Activated CD8-positive, alpha-beta memory T cell treated with anti-CD3 and anti-CD28 coated beads, Interleukin-2, amount 50 U/mL, for 1 hour (primary cell): Measurements from ENCODE around the gene ANKEF1.
"Not testable (repeated sequence)": the region's sequence is repeated elsewhere in the genome, so short reads cannot be mapped to it uniquely, and the experiment has no call there.

Experiments
- DNase-seq: peaks from one replicate; pipeline ENCODE4 v3.0.0-alpha.2; 2020; ENCODE audit errors: extremely low read depth

The ANKEF1 gene

DNA sequence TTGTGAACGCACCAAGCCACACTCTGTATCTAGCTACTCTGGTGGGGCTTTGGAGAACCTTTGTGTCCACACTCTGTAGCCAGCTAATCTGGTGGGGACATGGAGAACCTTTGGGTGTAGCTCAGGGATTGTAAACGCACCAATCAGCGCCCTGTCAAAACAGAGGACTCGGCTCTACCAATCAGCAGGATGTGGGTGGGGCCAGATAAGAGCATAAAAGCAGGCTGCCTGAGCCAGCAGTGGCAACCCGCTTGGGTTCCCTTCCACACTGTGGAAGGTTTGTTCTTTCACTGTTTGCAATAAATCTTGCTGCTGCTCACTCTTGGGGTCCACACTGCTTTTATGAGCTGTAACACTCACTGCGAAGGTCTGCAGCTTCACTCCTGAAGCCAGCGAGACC lies 2.5 kb upstream of the ANKEF1 start:
- not testable (repeated sequence) for DNase-seq

DNA sequence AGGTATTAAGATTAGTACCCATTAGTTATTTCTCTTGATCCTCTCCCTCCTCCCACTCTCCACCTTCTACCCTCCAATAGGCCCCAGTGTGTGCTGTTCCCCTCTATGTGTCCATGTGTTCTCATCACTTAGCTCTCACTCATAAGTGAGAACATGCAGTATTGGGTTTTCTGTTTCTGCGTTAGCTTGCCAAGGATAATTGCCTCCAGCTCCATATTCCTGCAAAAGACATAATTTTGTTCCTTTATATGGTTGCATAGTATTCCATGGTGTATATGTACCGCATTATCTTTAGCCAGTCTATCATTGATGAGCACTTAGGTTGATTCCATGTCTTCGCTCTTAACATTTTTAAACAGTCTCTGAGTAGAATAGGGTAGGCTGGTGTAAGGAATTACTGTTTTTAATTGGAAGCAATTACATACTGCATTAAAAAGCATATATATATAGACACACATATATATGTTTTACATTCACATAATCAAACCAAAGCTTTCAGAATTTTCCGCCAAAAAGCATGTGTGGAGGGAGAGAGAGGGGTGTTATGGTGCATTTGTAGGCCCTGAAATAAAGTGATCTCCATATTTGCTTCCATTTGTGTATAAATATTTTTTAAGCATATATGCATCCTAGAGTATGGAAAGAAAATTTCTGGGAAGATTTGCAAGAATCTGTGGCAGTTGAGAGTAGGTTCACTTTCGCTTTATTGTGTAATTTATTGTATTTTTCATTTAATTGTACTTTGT lies 709 bp upstream of the ANKEF1 start:
- no peak for DNase-seq

DNA sequence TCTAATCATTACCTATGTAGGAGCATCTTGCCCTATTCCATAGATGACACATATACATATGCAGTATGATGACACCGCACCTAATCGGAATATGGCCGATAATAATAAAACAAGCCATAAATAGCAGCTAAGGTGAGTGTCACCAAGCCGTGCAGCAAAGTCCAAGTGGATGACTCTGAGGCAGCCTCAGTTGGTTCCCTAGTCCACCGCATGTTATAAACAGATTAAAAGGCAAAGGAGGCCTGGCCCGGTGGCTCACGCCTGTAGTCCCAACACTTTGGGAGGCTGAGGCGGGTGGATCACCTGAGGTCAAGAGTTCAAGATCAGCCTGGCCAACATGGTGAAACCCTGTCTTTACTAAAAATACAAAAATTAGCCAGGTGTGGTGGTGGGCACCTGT lies 1.5 kb downstream of the ANKEF1 start:
- DNase-seq: not testable (repeated sequence)

DNA sequence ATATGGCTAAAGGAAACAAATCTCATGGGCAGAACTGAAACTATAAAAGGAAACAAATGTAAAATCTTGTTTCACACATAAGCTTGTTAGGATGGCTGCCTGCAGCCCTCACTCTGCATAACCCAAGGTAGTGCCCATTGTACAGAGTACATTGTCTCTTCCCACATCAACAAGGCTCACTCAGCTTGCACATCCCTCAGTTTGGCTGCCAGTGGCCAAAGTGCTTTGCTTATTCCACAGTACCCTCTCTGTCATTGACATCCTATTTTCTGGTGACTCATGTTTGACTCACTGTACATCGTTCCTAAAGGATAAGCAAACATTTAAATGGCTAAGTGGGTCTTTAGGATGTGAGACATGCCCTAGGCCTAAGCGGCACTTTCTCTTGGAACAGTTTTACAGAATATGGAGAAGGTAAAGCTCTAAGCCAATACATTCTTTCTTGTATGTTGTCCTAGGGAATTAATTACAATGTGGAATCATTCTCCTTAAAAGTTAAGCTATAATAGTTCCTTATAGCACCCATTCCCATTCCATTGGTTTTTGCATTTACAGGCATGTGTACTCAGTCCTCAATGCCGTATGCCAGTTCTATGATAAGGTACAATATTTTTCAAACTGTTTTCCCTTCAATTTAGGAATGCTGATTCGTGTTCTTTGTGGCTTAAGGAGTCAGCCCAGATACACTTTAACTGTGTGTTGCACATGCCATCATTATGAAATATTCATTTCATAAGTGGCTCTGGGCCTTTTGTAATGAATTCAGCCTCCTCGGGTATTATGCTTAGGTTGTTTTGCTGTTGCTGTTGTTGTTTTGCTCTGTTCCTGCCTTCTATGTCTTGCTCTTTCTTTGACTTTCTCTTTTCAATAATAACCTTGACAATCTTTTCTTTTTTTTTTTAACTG lies 5.5 kb downstream of the ANKEF1 start:
- DNase-seq: no peak

DNA sequence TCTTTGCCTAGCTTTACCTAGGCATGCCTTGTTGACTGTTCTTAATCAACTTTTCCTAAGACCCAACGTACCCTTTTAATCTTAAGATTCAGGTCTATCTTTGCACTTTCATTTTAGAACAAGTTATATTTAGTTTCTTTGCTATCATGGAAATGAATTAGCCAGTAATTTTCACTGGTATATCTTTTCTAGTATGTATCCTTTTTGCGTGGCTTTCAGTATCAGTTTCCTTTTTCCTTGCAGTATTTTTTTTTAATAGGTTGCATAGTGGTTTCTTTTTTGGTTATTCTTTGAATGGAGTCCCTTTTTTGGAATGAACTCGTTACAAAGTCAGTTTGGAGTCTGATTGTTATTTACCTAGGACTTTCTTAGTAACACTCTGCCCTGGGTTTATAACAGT lies 7.3 kb downstream of the ANKEF1 start:
- no peak for DNase-seq

DNA sequence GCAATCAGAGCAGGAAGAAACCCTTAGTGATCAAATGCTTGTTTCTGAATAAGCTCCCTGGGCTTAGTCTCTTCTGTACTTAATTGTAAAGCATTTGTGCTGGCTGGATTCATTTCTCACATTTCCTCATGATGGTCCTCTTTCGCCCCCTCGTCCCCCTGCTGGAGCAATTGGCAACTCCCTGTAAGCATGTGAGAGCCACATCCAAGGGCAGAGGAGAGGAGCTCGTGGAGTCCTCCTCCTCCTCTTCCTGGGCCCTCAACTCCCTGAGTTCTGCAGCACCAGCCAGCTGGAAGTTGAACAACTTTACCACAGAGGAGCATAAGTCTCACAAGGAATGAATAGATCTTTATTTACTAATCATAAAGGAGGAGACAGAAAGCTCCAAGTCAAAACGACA lies 12.6 kb downstream of the ANKEF1 start:
- DNase-seq: no peak

DNA sequence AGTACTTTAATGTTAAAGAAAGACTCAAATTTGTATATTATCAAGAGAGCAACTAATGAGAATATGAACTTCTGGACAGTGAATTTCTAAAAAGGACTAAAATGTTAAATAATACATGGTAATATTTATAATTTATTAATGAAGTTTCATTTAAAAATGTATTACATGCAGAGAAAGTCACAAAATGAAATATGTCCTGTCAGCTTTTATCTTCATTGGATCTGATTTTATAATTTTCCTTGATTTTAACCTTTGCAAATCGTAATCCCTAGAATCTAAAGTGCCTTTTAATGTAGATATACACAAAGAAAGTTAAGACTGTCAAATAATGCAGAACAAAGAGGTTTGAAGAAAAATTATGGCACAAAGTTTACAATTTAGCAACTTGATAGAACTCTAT lies 16.4 kb downstream of the ANKEF1 start:
- DNase-seq: no peak

DNA sequence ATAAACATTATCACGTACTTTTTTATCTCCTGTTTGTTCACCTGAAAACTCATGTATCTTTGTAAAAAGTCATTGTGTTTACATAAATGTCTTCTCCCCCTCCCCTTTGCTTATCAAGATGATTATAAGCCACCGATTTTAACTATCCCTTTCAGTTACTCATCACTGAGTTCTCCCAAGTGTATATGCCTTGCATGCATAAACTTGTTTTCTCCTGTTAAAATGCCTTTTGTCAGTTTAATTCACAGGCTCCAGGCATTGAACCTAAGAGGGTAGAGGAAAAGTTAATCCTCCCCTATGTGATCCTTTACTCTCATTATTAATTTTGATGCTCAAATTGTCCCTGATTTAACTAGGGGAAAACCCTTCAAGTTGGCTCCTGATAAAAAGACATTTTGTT lies 24.2 kb downstream of the ANKEF1 start:
- DNase-seq: no peak

DNA sequence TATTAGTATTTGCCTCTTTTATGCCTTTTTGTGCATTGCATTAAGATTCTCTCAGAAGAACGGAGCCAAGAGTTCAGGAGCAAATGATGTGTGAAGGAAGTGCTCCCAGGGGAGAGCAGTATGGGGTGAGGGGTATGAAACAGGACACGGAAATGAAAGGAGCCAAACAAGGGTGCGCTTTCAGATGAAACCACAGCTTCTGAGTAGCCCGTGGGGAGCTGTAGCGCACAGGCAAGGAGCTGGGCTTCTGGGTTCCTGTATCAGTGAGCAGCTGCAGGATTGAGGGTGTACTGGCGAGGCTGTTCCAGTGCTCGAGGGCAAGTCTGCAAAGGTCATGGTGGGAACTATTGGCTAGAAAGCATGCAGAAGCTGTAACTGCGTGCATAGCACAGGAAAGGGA lies 25.4 kb downstream of the ANKEF1 start:
- DNase-seq: no peak

DNA sequence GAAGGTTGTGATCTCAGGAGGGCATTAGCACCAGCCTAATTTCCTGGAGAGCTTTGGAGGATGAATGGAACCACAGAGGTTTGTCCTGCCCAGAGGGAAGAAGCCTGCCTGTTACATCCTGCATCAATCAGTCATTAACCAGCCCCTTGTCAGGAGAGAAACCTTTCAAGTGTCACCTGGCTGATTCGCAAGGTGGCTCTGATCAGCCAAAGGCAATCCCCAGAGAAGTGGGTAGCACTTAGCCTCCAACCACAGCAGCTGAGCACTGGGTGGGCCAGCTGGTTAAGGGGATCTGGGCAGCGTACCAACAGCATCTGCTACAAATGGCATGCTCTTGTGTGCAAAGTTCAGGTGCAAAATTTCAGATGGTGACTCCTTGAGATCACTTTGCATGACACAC lies 26.9 kb downstream of the ANKEF1 start:
- DNase-seq: no peak

DNA sequence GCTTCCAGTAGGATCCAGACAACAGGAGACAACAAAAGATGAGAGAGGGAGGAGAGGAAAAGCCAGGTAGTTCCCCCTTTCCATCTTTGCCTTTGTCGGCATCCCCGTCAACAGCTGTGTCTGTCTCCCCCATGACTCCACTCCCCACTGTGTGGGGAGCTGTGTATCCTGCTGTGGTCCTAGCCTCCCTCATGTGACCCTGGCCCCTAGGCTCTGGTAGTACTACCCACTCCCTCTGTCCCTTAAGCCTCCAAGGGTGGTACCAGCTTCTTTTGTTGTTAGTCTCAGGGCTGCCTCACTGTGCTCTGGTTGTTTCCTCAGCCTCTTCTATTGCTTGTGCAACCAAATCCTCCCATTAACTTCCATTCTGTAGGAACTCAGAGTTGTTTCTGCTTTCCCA lies 28.7 kb downstream of the ANKEF1 start:
- DNase-seq: no peak

DNA sequence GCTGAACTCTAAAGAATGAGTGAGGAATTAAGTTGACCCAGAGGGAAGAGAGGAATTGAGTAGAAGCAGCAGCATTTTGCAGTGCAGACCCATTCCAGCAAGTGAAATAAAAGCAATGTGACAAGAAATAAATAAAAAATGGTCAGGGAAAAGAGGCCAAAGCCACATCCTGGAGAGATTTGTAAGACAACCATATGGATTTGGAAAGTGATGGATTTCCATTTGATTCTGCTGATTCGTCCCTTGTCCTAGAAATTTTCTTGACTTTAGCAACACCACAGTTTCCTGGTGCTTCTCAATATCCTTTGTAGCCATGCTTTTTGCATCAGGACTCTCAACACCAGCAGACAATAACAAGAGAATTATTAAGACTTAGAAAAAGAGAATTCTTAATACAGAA lies 29.8 kb downstream of the ANKEF1 start:
- DNase-seq: no peak

DNA sequence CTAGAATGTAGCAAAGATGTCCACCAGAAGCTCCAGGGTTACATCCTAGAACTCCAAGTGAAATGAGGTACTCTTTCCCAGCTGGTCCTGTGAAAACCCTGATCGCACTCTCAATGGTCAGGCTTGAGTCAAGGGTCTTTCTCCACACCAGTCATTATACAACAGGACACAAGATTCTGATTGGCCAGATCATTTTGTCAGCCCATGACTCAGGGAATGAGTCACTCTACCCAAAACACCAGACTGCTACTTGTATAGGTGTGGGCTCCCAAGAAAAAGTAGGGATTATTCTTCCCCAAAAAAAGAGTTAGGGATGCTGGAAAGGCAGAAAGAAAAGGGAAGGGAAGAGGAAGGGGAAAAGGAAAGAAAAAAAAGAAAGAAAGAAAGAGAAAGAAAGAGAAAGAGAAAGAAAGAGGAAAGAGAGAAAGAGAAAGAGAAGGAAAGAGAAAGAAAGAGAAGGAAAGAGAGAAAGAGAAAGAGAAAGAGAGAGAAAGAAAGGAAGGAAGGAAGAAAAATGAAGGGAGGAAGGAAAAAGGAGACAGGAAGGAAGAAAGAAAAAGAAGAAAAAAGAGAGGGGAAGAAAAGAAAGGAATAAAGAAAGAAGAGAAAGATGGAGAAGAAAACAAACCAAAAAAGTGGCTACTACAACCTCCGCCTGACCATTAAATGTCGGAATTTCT lies 30.5 kb downstream of the ANKEF1 start:
- no peak for DNase-seq

DNA sequence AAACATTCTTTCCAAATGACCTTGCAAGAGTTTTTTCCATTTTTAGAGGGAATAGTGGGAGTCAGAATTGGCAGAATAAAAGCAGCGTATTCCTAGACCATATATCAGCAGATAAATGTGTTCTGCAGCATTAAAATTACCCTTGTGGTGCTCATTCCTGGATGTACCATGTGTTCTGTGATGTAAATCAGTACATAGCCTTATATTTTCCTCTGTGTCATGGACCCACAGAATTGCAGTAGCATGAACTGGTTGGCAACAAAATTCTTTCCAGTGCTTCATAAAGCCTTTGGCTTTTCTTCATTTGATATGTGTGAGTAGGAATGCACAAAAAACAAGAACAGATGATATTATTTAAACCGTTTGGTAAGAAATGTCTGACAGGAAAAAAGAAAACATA lies 32.5 kb downstream of the ANKEF1 start:
- DNase-seq: no peak

DNA sequence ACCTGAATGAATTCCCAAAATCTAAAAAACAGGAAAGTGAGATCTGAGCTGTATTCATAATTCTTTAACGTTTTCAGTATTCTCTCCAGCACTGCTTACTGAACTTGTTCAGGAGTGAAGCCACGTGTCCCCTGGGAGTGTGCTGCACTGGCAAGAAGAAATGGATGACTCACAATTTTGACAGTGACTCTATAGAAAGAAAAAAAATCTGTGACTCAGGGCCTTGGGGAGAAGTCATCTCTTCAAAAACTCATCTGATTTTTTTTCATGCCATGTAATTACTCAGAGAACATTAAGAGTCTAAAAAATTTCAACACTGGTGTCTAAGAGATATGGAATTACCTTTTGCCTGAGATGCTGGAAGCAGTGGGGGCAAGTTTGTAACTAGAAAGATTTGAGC lies 39.7 kb downstream of the ANKEF1 start:
- DNase-seq: no peak

DNA sequence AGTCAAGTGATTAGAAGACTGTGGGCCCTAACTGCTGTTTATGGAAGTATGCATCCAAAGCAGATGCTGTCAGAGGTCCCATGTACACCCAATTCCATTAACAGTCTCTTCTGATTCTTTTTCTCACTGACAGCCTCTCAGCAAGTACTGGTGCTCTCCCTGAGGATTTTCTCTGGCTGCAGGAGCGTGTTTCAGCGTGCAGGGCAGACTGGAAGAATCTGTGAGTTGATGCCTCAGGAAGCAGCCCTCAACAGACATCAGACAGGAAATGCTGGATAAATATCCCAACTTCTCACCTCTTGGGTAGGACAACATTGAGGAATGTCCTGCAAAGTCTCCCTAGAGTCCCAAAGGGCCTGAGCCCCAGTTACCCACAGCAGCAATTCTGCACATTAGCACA lies 40.8 kb downstream of the ANKEF1 start:
- no peak for DNase-seq

DNA sequence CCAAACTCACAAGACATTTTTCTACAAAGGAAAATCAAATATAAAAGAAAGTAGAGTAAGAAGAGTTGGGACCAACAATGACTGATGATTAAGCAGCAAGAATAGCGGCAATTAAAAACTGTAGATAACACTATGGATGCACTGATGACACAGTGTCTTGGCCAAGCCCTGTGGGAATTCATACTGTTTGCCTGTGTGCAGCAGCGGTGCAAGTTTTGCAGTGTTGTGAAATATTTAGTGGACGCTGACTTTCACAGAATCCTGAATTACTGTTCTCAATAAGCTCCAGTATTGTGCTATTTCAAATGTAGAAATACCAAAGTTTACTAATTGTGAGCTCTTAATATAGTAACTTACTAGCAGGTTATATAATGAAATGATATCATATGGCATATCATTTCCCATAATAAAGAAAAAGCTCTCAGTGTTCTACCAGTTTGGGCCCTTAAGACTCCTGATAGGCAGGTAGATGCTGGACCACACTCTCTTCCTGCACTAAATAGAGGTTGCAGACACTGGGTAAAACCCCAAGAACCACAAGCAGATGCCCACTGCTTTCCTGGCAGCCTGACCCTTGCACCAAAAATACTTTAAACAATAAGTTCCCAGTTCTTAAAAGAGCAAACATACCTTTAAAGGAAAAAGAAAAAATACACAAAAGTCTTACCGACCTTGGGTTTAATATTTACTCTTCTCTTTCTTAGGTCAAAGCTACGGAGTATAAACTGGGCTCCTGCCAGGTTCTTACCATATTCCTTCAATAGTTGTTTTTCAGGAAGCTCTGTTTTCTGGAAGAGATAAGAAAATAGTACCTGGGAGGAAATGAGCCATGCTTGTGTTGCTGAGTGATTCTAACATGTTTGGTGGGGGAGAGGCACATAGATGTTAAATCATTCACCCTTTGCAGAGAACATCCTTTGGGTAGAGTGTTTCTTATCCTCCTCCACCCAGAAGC lies 41.6 kb downstream of the ANKEF1 start:
- DNase-seq: no peak

DNA sequence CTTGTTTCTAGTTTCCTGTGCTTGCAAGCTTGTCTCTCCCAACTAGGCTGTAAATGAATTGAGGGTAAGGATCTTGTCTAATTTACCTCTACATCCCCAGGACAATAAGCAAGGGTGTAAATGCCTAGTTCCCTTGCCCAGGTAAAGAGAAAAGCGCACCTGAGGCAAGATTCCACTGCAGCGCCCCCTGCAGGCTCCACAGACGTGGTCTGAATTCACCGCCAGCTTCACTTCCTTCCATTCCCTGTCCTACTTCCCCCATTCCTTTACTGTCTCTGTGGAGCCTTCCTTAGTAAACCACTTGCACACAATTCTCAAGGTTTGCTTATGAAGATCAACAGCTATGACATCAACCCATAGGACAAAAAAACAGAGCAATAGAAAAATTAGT lies 42.3 kb downstream of the ANKEF1 start:
- DNase-seq: no peak

DNA sequence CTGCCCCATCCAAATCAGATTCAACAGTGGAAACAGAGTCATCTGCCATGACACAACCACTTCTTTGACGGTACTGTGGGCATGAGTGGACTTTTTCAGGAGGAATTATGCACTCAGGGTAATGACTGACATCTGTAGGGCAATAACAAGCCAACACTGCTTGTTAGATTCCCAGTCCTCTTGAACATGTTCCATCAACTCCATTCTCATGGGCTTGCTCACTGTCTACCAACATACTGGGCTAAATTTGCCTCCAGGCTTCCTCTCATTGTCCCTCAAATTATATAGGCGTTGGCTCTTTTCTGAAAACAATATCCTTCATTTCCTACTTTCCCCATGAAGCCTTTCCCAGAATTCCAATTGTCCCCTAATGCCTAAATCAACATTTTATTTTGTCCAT lies 43.1 kb downstream of the ANKEF1 start:
- no peak for DNase-seq

DNA sequence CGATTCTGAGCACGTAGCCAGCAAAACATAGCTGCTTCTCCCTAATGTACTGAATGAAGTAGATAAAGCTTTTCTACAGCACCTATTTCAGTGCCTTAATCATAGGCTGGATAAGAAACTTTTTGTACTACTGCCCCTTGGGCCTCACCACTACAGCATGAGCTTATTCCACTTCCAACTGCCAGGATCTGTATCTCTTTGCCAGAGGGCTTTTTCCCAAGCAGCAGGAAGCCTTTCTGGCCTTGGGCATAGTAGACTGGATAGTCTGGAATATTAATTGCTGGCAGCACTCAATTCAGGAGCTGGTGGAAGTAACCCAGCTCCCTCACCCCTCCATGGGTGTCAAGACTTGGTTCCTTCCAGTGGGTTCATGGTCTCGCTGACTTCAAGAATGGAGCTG lies 43.6 kb downstream of the ANKEF1 start:
- no peak for DNase-seq

DNA sequence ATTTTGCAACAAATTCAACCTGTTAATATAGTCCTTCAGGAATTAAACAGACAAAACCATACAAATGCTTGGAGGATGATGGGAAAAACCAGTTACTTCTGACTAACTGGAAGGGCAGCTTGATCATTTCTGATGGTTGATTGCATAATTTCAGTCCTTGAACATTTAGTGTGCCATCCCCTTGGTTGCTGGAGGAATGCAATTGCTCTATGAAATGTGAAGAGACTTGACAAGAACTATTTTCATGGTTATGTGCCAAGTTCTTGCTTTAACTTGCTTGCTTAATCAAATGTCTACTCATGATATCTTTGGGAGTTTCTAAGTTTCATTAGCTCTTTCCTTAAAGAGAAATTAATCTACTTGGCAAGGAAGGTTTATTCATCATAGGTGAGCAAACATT lies 45.2 kb downstream of the ANKEF1 start:
- DNase-seq: no peak

DNA sequence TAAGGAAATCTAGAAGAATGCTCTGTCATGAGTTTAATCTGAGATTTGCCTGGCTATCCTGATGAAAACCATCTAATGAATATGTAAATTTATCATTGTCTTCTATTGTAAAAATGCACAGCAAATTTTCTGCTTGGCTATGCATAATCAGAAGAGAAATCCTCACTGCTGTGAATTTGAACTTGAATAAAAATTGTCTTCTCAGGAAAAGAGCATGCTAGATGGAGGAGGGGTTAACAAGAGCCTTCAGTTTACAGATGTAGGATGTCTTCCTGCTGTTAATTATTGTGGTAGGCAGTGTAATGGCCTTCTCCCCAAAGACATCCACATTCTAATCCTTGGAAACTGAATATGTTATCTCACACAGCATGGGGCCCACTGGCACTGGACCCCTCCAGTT lies 45.8 kb downstream of the ANKEF1 start:
- DNase-seq: no peak
